Karpas-422 (cell line): Measurements from ENCODE around the gene CHURC1. TPM values are rescaled to one million over a fixed set of nuclear protein-coding genes. Genes with fewer than 3 reads are reported as not detected.
A peak's percentile ranks its signal among the peaks of the same experiment; 100 is the strongest.

Experiments
- DNase-seq: peaks from one replicate; pipeline ENCODE4 v3.0.0-alpha.2; 2015
- H2AFZ ChIP-seq: fragments of 200-600 bp; sonication (generic); 2 replicates; pipeline ENCODE4 v1.6.1; 2014; ENCODE audit warnings: antibody characterized with exemption, low read length, mixed read lengths
- H3K27ac ChIP-seq: fragments of 200-600 bp; sonication (generic); 2 replicates; pipeline ENCODE4 v1.5.1; 2014; ENCODE audit warnings: mild to moderate bottlenecking, low read length, moderate library complexity
- H3K27me3 ChIP-seq: fragments of 200-600 bp; sonication (generic); 2 replicates; pipeline ENCODE4 v1.6.1; 2014; ENCODE audit warnings: low read length, mixed read lengths
- H3K36me3 ChIP-seq: fragments of 200-600 bp; sonication (generic); 2 replicates; pipeline ENCODE4 v1.6.1; 2014; ENCODE audit warnings: low read length, mixed read lengths; ENCODE audit not compliant: insufficient read depth
- H3K4me1 ChIP-seq: fragments of 200-600 bp; sonication (generic); 2 replicates; pipeline ENCODE4 v1.6.1; 2014; ENCODE audit warnings: mild to moderate bottlenecking, low read length, mixed read lengths
- H3K4me2 ChIP-seq: fragments of 200-600 bp; sonication (generic); 2 replicates; pipeline ENCODE4 v1.6.1; 2014; ENCODE audit warnings: low read length, low read depth, mild to moderate bottlenecking; ENCODE audit not compliant: poor library complexity, severe bottlenecking
- H3K4me3 ChIP-seq: fragments of 200-600 bp; sonication (generic); 2 replicates; pipeline ENCODE4 v1.5.1; 2014; ENCODE audit warnings: mild to moderate bottlenecking, antibody characterized with exemption, low read length, mixed read lengths
- H3K79me2 ChIP-seq: fragments of 200-600 bp; sonication (generic); 2 replicates; pipeline ENCODE4 v1.6.1; 2014; ENCODE audit warnings: mild to moderate bottlenecking, low read length, mixed read lengths
- H3K9ac ChIP-seq: fragments of 200-600 bp; sonication (generic); 2 replicates; pipeline ENCODE4 v1.6.0; 2014; ENCODE audit warnings: low read length
- H3K9me2 ChIP-seq: fragments of 200-600 bp; sonication (generic), shearing (Covaris generic); replicated peaks from 2 replicates; pipeline ENCODE4 v1.6.0; 2014; ENCODE audit warnings: mild to moderate bottlenecking, low read length, moderate library complexity; ENCODE audit not compliant: insufficient read depth
- H3K9me3 ChIP-seq: fragments of 300-700, 200-600 bp; sonication (generic); 2 replicates; pipeline ENCODE4 v1.6.1; 2014; ENCODE audit warnings: low read length, mixed read lengths
- H4K20me1 ChIP-seq: fragments of 200-600 bp; sonication (generic); 2 replicates; pipeline ENCODE4 v1.6.1; 2014; ENCODE audit warnings: mild to moderate bottlenecking, antibody characterized with exemption, low read length, low read depth; ENCODE audit not compliant: insufficient read depth
- total RNA-seq: library from RNA; depleted of rRNA; stranded (reverse); fragments of >200 nt; shearing (Covaris generic); gene quantifications from 2 replicates; pipeline ENCODE4 v1.2.3, GENCODE V29; 2014; ENCODE audit warnings: low replicate concordance; rRNA removed

The CHURC1 gene
- total RNA-seq, result 84.9 and 136 TPM in 2 replicates

DNA sequence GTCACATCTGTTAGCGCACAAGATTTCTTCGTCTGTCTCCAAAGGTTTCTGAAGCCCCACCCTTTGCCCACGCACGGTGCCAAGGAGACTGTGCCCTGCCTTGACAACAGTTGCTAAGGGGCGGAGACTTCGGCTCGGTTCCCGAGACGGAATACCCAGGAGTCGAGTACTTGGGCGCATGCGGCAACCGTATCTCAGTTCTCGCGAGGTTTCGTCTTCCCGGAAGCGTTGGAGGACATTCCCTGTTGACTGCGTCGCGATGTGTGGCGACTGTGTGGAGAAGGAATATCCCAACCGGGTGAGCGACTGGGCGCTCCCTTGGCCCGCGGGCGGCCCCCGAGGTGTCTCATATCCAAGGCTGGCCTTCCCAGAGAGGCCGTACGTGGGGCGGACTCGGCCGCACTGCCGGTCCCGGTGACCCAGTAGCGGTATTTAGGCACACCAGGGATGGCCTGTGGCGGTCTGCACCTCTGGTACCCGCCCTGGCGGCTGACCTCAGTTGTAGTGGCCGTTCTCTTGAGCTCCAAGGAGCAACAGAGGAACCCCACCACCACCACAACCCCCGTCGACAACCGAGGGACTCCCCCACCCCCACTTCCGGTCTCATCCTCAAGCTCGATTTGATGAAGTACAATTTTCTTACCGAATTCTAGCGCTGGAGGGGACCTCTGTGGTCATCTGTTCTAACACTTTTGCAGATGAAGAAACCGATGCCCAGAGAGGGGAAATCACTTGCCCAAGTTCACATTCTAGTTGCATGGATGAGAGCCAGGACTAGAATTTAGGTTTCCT, at the start of gene CHURC1:
Gene CHURC1, plus strand, starts transcription at position 219 of the 792 bp plus-strand sequence. Its CDS starts 41 bp downstream, at position 260.
- Histone ChIP-seq H3K27me3 (no peaks in the 10 kb centered on the region), H3K4me2 (peak within 1 kb of the TSS; percentile 82), H3K9ac (peak within 1 kb of the TSS; percentile 90), H3K4me3 (peak within 1 kb of the TSS; percentile 87), H3K27ac (peak within 1 kb of the TSS; percentile 63), H3K79me2 (peaks cover 52% of the 10 kb centered on the region), H3K9me3 (no peaks in the 10 kb centered on the region), H4K20me1 (peaks cover 11% of the 10 kb centered on the region; the same call in 1 of the 2 replicates), H3K36me3 (peaks cover 18% of the 10 kb centered on the region; the same call in 1 of the 2 replicates), H3K4me1 (peaks cover 26% of the 10 kb centered on the region), H3K9me2 (no peaks in the 10 kb centered on the region), H2AFZ (peak within 1 kb of the TSS; percentile 95)
- DNase-seq, result peak; percentile 100

DNA sequence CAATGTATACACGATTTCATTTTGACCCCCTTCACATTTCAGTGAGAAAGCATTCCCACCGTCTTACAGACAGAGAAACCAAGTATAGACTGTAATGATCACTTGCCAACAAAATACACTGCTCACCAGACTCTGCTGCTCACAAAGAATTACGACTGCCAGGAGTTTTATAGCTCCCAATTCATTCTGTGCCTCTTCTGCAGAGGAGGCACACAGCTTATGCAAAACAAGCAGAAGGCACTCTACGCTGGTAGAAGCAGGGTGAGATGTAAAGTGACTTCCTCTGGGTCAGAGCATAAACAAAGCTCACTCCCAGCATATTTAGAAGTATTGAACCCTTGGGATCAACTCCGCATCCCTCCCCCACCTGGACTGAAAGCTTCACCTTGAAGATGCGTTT, 49.1 kb upstream of the CHURC1 start:
- Histone ChIP-seq H3K9me3 (no peaks in the 10 kb centered on the region), H3K36me3 (no peaks in the 10 kb centered on the region), H3K9me2 (no peaks in the 10 kb centered on the region), H3K4me2 (no peak overlapping the region), H4K20me1 (no peaks in the 10 kb centered on the region), H3K4me1 (peaks cover 8% of the 10 kb centered on the region; the same call in 1 of the 2 replicates), H3K27ac (no peak overlapping the region), H3K79me2 (no peaks in the 10 kb centered on the region), H3K27me3 (no peaks in the 10 kb centered on the region), H3K9ac (no peak overlapping the region), H2AFZ (no peak overlapping the region), H3K4me3 (no peak overlapping the region)
- DNase-seq, result no peak

DNA sequence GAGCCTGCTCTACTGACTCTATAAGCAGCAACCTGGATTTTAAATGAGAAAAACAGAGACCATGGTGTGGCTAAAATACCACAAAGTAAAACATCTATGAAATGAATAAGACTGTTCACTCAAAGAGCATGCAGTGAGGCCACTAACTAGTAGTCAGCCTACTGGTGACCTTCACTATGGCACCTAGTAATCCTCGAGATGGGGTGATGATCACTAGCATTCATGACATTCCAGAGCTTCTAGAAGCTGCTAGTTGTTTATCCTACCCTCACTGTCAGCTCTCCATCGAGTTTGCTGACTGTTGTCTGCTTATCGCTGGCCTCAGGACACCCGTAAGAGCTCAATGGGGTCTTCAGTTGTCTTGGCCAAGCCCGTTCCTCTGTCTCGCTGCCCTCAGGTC, 48.3 kb upstream of the CHURC1 start:
- Histone ChIP-seq H4K20me1 (no peaks in the 10 kb centered on the region), H3K4me3 (no peak overlapping the region), H3K4me1 (peaks cover 11% of the 10 kb centered on the region; the same call in 1 of the 2 replicates), H3K36me3 (no peaks in the 10 kb centered on the region), H3K27ac (no peak overlapping the region), H3K27me3 (no peaks in the 10 kb centered on the region), H3K9me2 (no peaks in the 10 kb centered on the region), H3K4me2 (no peak overlapping the region), H3K9me3 (no peaks in the 10 kb centered on the region), H3K79me2 (no peaks in the 10 kb centered on the region), H3K9ac (no peak overlapping the region), H2AFZ (no peak overlapping the region)
- DNase-seq, result no peak

DNA sequence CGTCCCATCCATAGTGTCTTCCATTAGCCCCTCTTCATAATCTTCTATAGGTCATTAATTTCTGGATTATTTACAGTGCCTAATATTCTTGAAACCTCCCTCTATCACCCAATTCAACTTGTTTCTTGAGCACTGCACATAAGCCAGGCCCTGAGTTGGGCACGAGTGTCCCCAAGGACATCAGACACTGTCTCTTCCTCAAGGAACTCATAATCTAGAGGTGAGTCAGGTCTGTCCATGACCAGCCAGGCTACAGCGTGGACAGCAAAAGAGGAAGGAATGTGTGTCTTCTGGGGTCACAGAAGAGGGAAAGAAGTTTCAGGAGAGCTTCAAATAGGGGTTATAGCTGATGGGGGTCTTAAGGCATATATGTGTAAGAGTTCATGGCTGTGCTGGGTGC, 47.1 kb upstream of the CHURC1 start:
- peaks cover 11% of the 10 kb centered on the region; the same call in 1 of the 2 replicates for H3K4me1 ChIP-seq
- H4K20me1 ChIP-seq, result no peaks in the 10 kb centered on the region
- H3K79me2 ChIP-seq, result no peaks in the 10 kb centered on the region
- no peak overlapping the region for H3K4me2 ChIP-seq
- no peak overlapping the region for H3K4me3 ChIP-seq
- no peak for DNase-seq
- H3K9ac ChIP-seq, result no peak overlapping the region
- H3K9me2 ChIP-seq, result no peaks in the 10 kb centered on the region
- no peaks in the 10 kb centered on the region for H3K9me3 ChIP-seq
- H3K27me3 ChIP-seq, result no peaks in the 10 kb centered on the region
- no peaks in the 10 kb centered on the region for H3K36me3 ChIP-seq
- no peak overlapping the region for H3K27ac ChIP-seq
- H2AFZ ChIP-seq, result no peak overlapping the region

DNA sequence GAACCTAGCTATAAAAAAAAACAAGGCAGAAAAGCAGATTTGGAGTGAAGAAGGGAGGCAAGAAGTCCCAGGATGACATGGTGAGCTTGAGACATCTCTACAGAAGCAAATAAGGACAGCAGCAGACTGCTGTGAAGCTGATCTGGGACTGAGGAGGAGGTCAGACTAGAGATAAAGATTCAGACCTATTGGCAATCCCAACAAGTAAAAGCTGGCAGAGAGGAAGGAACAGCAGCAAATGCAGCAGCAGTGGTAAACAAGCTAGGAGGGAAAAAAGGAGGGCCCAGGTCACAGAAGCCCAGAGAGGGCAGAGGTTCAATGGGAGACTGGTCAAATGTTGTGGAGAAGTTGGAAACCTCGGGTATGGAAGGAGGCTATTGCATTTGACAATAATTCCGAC, 45.9 kb upstream of the CHURC1 start:
- H3K9ac ChIP-seq, result no peak overlapping the region
- no peak for DNase-seq
- no peaks in the 10 kb centered on the region for H3K79me2 ChIP-seq
- peaks cover 11% of the 10 kb centered on the region; the same call in 1 of the 2 replicates for H3K4me1 ChIP-seq
- H3K9me2 ChIP-seq, result no peaks in the 10 kb centered on the region
- no peak overlapping the region for H3K4me3 ChIP-seq
- H3K36me3 ChIP-seq, result no peaks in the 10 kb centered on the region
- no peak overlapping the region for H2AFZ ChIP-seq
- H3K27ac ChIP-seq, result no peak overlapping the region
- no peaks in the 10 kb centered on the region for H3K27me3 ChIP-seq
- no peaks in the 10 kb centered on the region for H3K9me3 ChIP-seq
- H4K20me1 ChIP-seq, result no peaks in the 10 kb centered on the region
- no peak overlapping the region for H3K4me2 ChIP-seq

DNA sequence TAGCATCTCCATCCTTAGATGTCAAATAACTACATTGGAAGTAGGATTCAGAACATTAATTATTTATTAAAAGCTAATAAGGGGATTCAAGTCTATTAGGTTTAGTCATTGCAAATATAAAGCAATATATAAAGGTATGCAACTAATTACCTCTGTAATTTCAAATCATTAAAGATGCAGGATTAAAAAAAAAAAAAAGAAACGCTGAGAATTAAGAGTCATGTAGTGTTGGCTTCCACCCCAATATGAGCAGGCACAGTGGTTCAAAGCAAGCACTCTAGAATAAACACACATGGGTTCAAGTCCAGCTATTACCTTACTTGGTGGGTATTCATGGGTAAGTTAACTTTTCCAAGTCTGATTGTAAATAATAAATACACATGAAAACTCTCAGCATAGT, 45.4 kb upstream of the CHURC1 start:
- no peaks in the 10 kb centered on the region for H4K20me1 ChIP-seq
- no peaks in the 10 kb centered on the region for H3K9me2 ChIP-seq
- no peak overlapping the region for H3K4me3 ChIP-seq
- H3K27ac ChIP-seq, result no peak overlapping the region
- peaks cover 11% of the 10 kb centered on the region; the same call in 1 of the 2 replicates for H3K4me1 ChIP-seq
- no peaks in the 10 kb centered on the region for H3K9me3 ChIP-seq
- H3K4me2 ChIP-seq, result no peak overlapping the region
- no peaks in the 10 kb centered on the region for H3K27me3 ChIP-seq
- no peak overlapping the region for H3K9ac ChIP-seq
- H3K36me3 ChIP-seq, result no peaks in the 10 kb centered on the region
- DNase-seq, result no peak
- no peak overlapping the region for H2AFZ ChIP-seq
- no peaks in the 10 kb centered on the region for H3K79me2 ChIP-seq

DNA sequence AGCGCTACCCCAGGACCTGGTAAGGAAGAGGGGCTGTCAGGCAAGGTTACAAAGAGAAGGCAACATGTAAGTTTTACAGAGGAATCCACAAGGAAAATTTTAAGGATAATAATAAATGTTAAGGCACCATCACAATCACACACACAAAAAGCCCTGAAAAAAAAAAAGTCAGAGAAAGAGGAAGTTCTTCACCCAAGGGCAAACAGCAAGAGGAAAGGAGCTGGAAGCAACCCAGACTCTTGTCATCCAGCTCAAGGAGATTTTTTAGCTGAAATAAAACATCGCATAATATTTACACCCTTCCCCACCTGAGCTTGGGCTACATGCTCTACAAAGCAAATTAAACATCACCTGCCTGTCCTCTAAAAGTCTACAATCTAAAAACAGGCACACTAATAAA, 44.1 kb upstream of the CHURC1 start:
- Histone ChIP-seq H2AFZ (no peak overlapping the region), H3K79me2 (no peaks in the 10 kb centered on the region), H3K36me3 (no peaks in the 10 kb centered on the region), H3K4me3 (no peak overlapping the region), H3K9me3 (no peaks in the 10 kb centered on the region), H3K27ac (no peak overlapping the region), H3K4me2 (no peak overlapping the region), H3K4me1 (peaks cover 8% of the 10 kb centered on the region; the same call in 1 of the 2 replicates), H3K9me2 (no peaks in the 10 kb centered on the region), H3K27me3 (no peaks in the 10 kb centered on the region), H4K20me1 (no peaks in the 10 kb centered on the region), H3K9ac (no peak overlapping the region)
- peak; percentile 49 for DNase-seq

DNA sequence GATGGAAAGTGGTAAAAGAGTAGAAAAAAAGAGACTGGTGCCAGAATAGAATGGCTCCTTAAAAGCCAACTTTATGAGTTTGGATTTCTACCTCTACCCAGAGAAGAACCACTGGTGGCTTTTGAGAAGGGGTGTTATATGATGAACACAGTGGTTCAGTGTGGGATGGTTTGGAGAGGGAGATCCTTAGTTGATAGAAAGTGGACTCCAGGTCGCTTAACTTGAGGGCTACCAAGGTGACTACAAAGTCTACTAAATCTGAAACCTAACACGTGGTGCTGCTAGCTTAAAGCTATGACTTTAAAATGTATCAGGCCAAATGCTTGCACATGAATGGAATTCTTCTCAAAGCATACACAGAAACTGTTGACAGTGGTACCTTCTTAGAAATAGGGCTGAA, 42.9 kb upstream of the CHURC1 start:
- no peak overlapping the region for H3K4me3 ChIP-seq
- H3K79me2 ChIP-seq, result no peaks in the 10 kb centered on the region
- peaks cover 5% of the 10 kb centered on the region; the same call in 1 of the 2 replicates for H3K4me1 ChIP-seq
- no peak overlapping the region for H3K27ac ChIP-seq
- H2AFZ ChIP-seq, result no peak overlapping the region
- no peaks in the 10 kb centered on the region for H3K36me3 ChIP-seq
- no peak overlapping the region for H3K9ac ChIP-seq
- no peaks in the 10 kb centered on the region for H3K9me2 ChIP-seq
- no peaks in the 10 kb centered on the region for H3K27me3 ChIP-seq
- DNase-seq, result no peak
- H3K4me2 ChIP-seq, result no peak overlapping the region
- no peaks in the 10 kb centered on the region for H4K20me1 ChIP-seq
- no peaks in the 10 kb centered on the region for H3K9me3 ChIP-seq
